ENCODE data around the gene SLC1A5. TPM values are rescaled to one million over a fixed set of nuclear protein-coding genes. Genes with fewer than 3 reads are reported as not detected.

The SLC1A5 gene
- total RNA-seq, 1 experiment from 2014 or later = 284 TPM

GRCh38 chr19:46755077-46755852, 33.1 kb downstream of the SLC1A5 start:
- ATAC-seq (no peak), DNase-seq (ENCODE audit: low read depth, low spot score) (no peak)
- Histone ChIP-seq H3K9me3 (ENCODE audit: control insufficient read depth in 1 of 2, insufficient read depth in 1 of 2, low read depth in 1 of 2, low read length in 2 of 2) (no peaks in the 10 kb centered on the region), H3K9me2 (ENCODE audit: insufficient read depth) (no peaks in the 10 kb centered on the region), H3K79me2 (ENCODE audit: insufficient read depth, low read length) (no peaks in the 10 kb centered on the region), H3K9ac (ENCODE audit: low read length) (no peak overlapping the region), H3K36me3 (ENCODE audit: control insufficient read depth in 1 of 2, insufficient read depth in 2 of 2, low read length in 2 of 2) (peaks cover 0 to 2% of the 10 kb centered on the region in 2 experiments; a peak in 1 of 4 replicates), H3K27ac (ENCODE audit: low read depth, low read length) (no peak overlapping the region), H3K4me1 (ENCODE audit: control insufficient read depth in 1 of 2, insufficient read depth in 2 of 2, low read length in 2 of 2) (peaks cover 0 to 8% of the 10 kb centered on the region in 2 experiments; a peak in 3 of 4 replicates), H3K27me3 (ENCODE audit: insufficient read depth, low read length) (no peaks in the 10 kb centered on the region), H4K20me1 (ENCODE audit: insufficient read depth) (no peaks in the 10 kb centered on the region), H2AFZ (ENCODE audit: low read depth, low read length, poor library complexity, severe bottlenecking) (no peak overlapping the region), H3K4me2 (ENCODE audit: low read length) (no peak overlapping the region), H3K4me3 (replicated peaks in 1 of 2; ENCODE audit: low read depth in 1 of 2, low read length in 2 of 2) (no peak overlapping the region)
- intact Hi-C loops (cut with micrococcal nuclease) = no loop called here
- BruUV-seq (replicated peaks) = no TSS peak
- POLR2A ChIA-PET = no interaction called here
- RAD21 ChIA-PET (ENCODE audit: low non-redundant PET in 1 of 2, low total read pairs in 2 of 2, uncharacterized antibody in 2 of 2, unreplicated experiment in 2 of 2) = no interaction called here
- TF ChIP-seq CTCF (IDR thresholded peaks at IDR 0.05 in 2 of 3, conservative IDR thresholded peaks at IDR 0.05 in 1 of 3; ENCODE audit: borderline replicate concordance in 1 of 3, insufficient read depth in 1 of 3, low read depth in 2 of 3, low read length in 2 of 3) (no peak), EGR1 (IDR thresholded peaks at IDR 0.05; ENCODE audit: low read depth) (no peak), SP1 (IDR thresholded peaks at IDR 0.05; ENCODE audit: low read depth) (no peak), ZFX (IDR thresholded peaks at IDR 0.05) (no peak), TCF7L2 (IDR thresholded peaks at IDR 0.05; ENCODE audit: borderline replicate concordance, extremely low read depth, insufficient read depth, insufficient read length) (no peak), CBX3 (IDR thresholded peaks at IDR 0.05; ENCODE audit: low read depth) (no peak), POLR2AphosphoS5 (IDR thresholded peaks at IDR 0.05; ENCODE audit: low read depth, low read length) (no peak), ELF1 (IDR thresholded peaks at IDR 0.05; ENCODE audit: borderline replicate concordance, low read depth) (no peak), ATF3 (IDR thresholded peaks at IDR 0.05) (no peak)
- CTCF ChIA-PET = interaction anchor here (1.0 to 2.4 kb wide), 3 partner anchors 10 to 85 kb away, joined by 3 to 16 read pairs (median 13); no protein-coding TSS in a partner anchor

Measured in HCT116 (cell line).